ENCODE measurements around the gene CCDC33. TPM values are rescaled to one million over a fixed set of nuclear protein-coding genes. Genes with fewer than 3 reads are reported as not detected.

Gene CCDC33
- total and polyA plus RNA-seq, 2 donors from 2014 or later = 0.63 TPM; not detected in 1

DNA sequence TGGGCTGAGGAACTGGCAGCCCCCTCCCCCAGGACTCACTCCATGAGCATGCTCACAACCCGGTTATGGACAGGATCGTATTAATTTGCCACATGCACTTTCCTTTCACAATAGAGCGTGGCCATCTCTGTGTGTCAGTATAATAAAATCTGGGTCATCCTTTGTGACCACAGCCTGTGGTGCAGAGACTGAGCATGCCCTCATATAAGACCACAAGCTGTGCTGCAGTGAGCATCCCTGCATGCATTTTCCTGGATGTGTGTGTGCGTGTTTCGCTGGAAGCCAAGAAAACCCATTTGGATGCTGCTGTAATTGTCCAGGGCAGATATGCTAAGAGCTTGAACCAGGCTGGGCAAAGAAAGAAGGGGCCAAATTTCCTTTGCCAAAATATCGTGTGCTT, 91.6 kb downstream of the CCDC33 start:
- Histone ChIP-seq H3K4me3 (ENCODE audit: low read length in 3 of 3) (no peak overlapping the region), H3K36me3 (ENCODE audit: control insufficient read depth in 2 of 3, insufficient read depth in 3 of 3, low read length in 3 of 3) (no peaks in the 10 kb centered on the region), H3K9ac (ENCODE audit: low read length in 3 of 3) (no peak overlapping the region), H3K27me3 (ENCODE audit: control insufficient read depth, insufficient read depth, low read length) (no peaks in the 10 kb centered on the region), H3K27ac (ENCODE audit: low read depth in 2 of 2, low read length in 2 of 2) (no peak overlapping the region), H3K4me1 (ENCODE audit: control insufficient read depth in 2 of 3, insufficient read depth in 2 of 3, low read depth in 1 of 3, low read length in 3 of 3) (no peaks in the 10 kb centered on the region), H3K9me3 (ENCODE audit: control insufficient read depth in 2 of 3, insufficient read depth in 1 of 3, low read length in 3 of 3) (no peaks in the 10 kb centered on the region)
- intact Hi-C loops (cut with DNase I) = no loop called here
- FAIRE-seq (no peak), DNase-seq (no peak)
- TF ChIP-seq, protein P1, sequence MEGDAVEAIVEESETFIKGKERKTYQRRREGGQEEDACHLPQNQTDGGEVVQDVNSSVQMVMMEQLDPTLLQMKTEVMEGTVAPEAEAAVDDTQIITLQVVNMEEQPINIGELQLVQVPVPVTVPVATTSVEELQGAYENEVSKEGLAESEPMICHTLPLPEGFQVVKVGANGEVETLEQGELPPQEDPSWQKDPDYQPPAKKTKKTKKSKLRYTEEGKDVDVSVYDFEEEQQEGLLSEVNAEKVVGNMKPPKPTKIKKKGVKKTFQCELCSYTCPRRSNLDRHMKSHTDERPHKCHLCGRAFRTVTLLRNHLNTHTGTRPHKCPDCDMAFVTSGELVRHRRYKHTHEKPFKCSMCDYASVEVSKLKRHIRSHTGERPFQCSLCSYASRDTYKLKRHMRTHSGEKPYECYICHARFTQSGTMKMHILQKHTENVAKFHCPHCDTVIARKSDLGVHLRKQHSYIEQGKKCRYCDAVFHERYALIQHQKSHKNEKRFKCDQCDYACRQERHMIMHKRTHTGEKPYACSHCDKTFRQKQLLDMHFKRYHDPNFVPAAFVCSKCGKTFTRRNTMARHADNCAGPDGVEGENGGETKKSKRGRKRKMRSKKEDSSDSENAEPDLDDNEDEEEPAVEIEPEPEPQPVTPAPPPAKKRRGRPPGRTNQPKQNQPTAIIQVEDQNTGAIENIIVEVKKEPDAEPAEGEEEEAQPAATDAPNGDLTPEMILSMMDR (IDR thresholded peaks at IDR 0.05; ENCODE audit: borderline replicate concordance, extremely low read depth, insufficient read depth) = no peak

DNA sequence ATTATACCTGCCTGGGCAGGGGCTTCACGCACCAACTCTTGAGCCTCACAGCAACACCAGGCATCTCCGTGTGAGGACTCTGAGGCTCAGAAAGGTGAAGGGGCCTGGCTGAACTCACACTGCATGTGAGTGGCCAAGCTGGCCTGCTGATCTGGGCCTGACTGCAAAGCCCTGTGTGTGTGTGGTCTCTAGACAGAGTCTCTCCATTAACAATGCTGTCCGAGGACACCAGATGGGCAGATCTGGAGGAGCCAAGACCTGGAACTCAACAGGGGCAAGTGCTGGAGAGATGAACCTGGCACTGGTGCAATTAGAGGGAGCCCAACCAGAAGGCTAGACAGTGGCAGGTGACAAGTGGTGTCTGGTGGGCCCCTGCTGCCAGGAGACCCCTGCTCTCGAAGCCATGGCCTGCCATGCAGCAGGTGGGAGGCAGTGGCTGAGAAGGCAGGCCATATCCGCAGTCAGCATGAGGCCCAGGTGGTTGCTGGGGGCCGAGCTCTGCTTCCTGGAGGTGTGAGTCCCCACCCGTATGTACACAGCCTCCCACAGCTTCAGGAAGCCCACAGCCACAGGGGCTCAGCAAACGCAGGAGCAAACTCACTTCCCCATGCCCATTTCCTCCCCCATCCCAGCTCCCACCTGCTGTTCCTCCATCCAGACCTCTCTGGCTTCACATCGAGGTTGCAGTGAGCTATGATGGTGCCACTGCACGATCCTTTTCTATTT, 92.4 kb downstream of the CCDC33 start:
- TF ChIP-seq, protein P1 (IDR thresholded peaks at IDR 0.05; ENCODE audit: borderline replicate concordance, extremely low read depth, insufficient read depth) = no peak
- Histone ChIP-seq H3K27ac (ENCODE audit: low read depth in 2 of 2, low read length in 2 of 2) (no peak overlapping the region), H3K4me3 (ENCODE audit: low read length in 3 of 3) (no peak overlapping the region), H3K4me1 (ENCODE audit: control insufficient read depth in 2 of 3, insufficient read depth in 2 of 3, low read depth in 1 of 3, low read length in 3 of 3) (no peaks in the 10 kb centered on the region), H3K36me3 (ENCODE audit: control insufficient read depth in 2 of 3, insufficient read depth in 3 of 3, low read length in 3 of 3) (no peaks in the 10 kb centered on the region), H3K27me3 (ENCODE audit: control insufficient read depth, insufficient read depth, low read length) (no peaks in the 10 kb centered on the region), H3K9me3 (ENCODE audit: control insufficient read depth in 2 of 3, insufficient read depth in 1 of 3, low read length in 3 of 3) (no peaks in the 10 kb centered on the region), H3K9ac (ENCODE audit: low read length in 3 of 3) (no peak overlapping the region)
- FAIRE-seq (no peak), DNase-seq (no peak)
- intact Hi-C loops (cut with DNase I) = no loop called here

DNA sequence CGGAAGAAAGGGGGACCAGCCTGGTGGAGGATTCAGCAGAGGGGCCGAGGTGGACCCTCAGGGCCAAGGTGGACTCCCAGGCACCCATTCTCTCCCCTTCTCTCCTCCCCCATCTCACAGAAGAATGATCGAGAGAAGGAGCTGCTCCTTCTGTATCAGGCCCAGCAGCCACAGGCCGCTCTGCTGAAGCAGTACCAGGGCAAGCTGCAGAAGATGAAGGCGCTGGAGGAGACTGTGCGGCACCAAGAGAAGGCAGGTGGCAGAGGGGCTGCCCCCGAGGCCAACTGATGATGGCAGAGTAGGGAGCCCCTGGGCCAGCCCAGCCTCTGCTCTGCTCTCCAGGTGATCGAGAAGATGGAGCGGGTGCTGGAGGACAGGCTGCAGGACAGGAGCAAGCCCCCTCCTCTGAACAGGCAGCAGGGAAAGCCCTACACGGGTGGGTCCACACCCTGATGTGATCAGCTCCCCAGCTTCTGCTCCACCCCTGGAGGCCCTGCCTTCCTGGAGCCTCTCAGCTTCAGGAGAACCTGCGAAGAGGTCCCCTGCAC, 94.8 kb downstream of the CCDC33 start:
- DNase-seq (no peak), FAIRE-seq (no peak)
- no peak overlapping the region for H3K27ac ChIP-seq (ENCODE audit: low read depth in 2 of 2, low read length in 2 of 2)
- TF ChIP-seq, protein P1 (IDR thresholded peaks at IDR 0.05; ENCODE audit: borderline replicate concordance, extremely low read depth, insufficient read depth) = no peak
- H3K9ac ChIP-seq (ENCODE audit: low read length in 3 of 3) = no peak overlapping the region
- H3K9me3 ChIP-seq (ENCODE audit: control insufficient read depth in 2 of 3, insufficient read depth in 1 of 3, low read length in 3 of 3) = no peaks in the 10 kb centered on the region
- H3K4me3 ChIP-seq (ENCODE audit: low read length in 3 of 3) = no peak overlapping the region
- H3K36me3 ChIP-seq (ENCODE audit: control insufficient read depth in 2 of 3, insufficient read depth in 3 of 3, low read length in 3 of 3) = no peaks in the 10 kb centered on the region
- no peaks in the 10 kb centered on the region for H3K4me1 ChIP-seq (ENCODE audit: control insufficient read depth in 2 of 3, insufficient read depth in 2 of 3, low read depth in 1 of 3, low read length in 3 of 3)
- intact Hi-C loops (cut with DNase I) = no loop called here
- H3K27me3 ChIP-seq (ENCODE audit: control insufficient read depth, insufficient read depth, low read length) = no peaks in the 10 kb centered on the region
